ENCODE measurements around the gene CFHR5. TPM values are rescaled to one million over a fixed set of nuclear protein-coding genes. Genes with fewer than 3 reads are reported as not detected.

The CFHR5 gene
- not detected in 2 replicates for total RNA-seq

GRCh38 chr1:196977278-196977677 is at the start of gene CFHR5:
Gene CFHR5 (plus strand): TSS chr1:196977556. CDS start chr1:196977665, 109 bp downstream.

GRCh38 chr1:196943568-196943967 is 33.8 kb upstream of the CFHR5 start, which contains the start of gene CFHR2:
Gene CFHR2 (plus strand): TSS chr1:196943738. CDS start chr1:196943881, 143 bp downstream.

Other genes with a start within 250 kb of the CFHR5 start
- 0.23 TPM in 1 of 2 replicates, not detected in the other for gene CFHR3, start 202.7 kb upstream of the CFHR5 start, total RNA-seq
- gene CFHR1, start 157.8 kb upstream of the CFHR5 start, total RNA-seq, result 0.18 and 0.30 TPM in 2 replicates
- gene CFHR4, start 89.5 kb upstream of the CFHR5 start, total RNA-seq, result not detected in 2 replicates
- gene CFHR2, start 33.8 kb upstream of the CFHR5 start, total RNA-seq, result not detected in 2 replicates
- gene F13B, start 89.7 kb downstream of the CFHR5 start, total RNA-seq, result not detected in 2 replicates
- 3.9 and 26.3 TPM in 2 replicates for gene ASPM, start 169.1 kb downstream of the CFHR5 start, total RNA-seq
- gene ZBTB41, start 223.7 kb downstream of the CFHR5 start, total RNA-seq, result 24.3 TPM in 2 replicates